ENCODE data around the gene ADAM19.

DNA sequence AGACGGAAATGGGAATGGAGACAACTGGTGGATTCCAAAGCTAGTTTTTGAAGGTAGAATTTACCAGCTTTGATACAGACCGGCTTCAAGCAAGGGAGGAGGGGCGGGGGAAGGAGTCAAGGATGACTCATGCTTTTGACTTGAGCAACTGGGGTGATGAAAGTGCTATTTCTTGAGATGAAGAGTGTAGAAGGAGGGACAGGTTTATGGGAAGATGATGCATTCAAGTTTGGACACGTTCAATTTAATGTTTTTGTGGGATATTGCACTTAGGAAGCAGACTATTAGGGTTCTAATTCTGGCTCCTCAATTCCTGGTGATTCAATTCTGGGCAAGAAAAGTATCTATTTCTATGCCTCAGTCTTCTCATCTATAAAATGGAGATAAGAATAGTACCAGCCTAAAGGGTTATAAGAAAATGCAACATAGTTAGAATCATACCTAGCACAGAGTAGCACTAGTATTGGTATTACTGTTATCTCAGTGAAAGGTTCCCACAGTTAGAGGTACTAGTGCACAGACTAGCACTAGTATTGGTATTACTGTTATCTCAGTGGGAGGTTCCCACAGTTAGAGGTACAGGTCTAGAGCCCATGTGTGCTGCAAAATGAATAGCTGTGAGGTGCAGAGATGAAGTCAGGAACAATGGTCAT is 110.9 kb downstream of the ADAM19 start:
- no peak for TF ChIP-seq CTCF (IDR thresholded peaks at IDR 0.05; ENCODE audit: low read depth, low read length)
- TF ChIP-seq, protein P1, sequence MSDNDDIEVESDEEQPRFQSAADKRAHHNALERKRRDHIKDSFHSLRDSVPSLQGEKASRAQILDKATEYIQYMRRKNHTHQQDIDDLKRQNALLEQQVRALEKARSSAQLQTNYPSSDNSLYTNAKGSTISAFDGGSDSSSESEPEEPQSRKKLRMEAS (IDR thresholded peaks at IDR 0.05; ENCODE audit: low read depth, low read length) = no peak
